ENCODE data around the gene ZFYVE1.
A peak's percentile ranks its signal among the peaks of the same experiment; 100 is the strongest.
"Not testable (repeated sequence)": the region's sequence is repeated elsewhere in the genome, so short reads cannot be mapped to it uniquely, and the experiment has no call there.

The ZFYVE1 gene

DNA sequence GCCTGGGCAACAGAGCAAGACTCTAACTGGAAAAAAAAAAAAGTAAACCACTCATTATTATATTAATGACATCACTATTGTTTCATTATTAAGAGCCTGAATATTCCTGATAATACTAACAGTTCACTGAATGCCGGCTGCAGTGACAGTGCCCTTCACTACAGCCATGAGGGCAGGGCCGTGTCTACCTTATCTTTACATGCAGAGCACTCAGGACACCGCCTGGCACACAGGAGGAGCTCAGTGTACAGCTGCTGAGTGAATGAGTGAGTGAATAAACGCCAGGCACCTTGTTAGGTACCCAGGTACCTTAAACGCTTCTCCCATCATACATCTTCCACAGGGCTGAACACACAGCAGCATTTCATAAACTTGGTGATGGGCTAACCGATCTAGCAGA lies 23.2 kb downstream of the ZFYVE1 start:
- DNase-seq, result no peak

DNA sequence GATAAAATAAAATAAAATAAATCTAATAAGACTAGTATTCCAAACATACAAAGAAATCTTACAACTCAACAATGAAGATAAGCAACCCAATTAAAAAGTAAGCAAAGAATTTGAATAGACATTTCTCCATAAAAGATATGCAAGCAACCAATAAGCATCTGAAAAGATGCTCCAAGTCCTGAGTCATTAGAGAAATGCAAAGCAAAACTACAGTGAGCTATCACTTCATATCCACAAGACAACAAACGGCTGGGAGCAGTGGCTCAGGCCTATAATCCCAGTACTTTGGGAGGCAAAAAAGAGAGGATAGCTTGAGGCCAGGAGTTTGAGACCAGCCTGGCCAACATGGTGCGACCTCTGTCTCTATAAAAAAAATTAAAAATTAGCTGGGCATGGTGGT lies 26.8 kb downstream of the ZFYVE1 start:
- DNase-seq, result no peak

GRCh38 chr14:72999316-72999715 lies 27.6 kb downstream of the ZFYVE1 start:
- DNase-seq, result no peak

GRCh38 chr14:72998252-72998903 lies 28.5 kb downstream of the ZFYVE1 start:
- no peak for DNase-seq

GRCh38 chr14:72996916-72997315 lies 30.0 kb downstream of the ZFYVE1 start:
- DNase-seq, result no peak

DNA sequence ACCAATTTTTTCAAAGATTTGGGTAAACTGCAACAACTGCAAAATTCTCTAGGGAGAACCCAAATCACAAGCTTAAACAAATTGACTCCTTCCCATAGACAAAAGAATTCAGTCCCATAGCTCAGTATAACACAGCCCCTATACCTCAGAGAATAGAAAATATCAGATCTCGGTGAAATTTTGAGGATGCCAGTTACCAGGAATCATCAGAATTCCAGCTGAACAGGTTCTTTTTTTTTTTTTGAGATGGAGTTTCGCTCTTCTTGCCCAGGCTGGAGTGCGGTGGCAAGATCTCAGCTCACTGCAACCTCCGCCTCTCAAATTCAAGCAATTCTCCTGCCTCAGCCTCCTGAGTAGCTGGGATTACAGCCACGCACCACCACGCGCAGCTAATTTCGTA lies 36.7 kb downstream of the ZFYVE1 start:
- DNase-seq, result no peak

DNA sequence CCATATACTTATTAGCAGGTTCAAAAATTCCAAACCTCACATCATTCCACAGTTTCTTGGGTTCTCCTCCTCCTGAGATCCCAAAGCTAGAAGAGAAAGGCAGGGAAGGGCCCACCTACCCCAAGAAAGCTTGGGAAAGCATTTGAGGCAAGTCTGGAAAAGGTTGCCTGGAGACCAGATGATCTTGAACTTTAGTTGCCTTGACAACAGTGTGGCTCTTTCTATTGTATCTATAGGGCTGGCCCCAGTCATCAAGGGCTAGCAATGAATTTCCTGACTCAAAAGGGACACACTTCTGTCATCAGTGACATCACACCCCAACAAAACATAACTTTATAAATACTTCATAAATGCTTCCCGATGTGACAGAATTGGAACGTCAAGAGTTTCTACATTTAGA lies 40.0 kb downstream of the ZFYVE1 start:
- no peak for DNase-seq

DNA sequence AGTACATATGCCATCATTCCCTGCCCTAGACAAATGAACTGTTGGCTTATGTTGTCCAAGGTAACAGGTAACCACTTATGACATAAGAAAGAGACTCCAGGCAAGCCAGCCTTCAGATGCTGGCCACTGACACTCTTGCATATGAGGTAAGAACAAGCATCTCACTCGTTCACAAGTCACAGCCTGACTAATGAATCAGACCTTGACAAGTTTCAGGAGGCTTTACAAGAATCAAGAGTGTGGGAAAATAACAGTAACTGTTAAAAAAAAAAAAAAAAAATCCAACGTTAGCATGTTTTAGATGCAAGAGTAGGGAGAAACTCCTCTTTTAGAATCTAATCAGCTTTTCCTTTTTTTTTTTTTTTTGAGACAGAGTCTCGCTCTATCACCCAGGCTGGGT lies 40.7 kb downstream of the ZFYVE1 start:
- no peak for DNase-seq

GRCh38 chr14:72982146-72982708 lies 44.7 kb downstream of the ZFYVE1 start:
- DNase-seq, result no peak

DNA sequence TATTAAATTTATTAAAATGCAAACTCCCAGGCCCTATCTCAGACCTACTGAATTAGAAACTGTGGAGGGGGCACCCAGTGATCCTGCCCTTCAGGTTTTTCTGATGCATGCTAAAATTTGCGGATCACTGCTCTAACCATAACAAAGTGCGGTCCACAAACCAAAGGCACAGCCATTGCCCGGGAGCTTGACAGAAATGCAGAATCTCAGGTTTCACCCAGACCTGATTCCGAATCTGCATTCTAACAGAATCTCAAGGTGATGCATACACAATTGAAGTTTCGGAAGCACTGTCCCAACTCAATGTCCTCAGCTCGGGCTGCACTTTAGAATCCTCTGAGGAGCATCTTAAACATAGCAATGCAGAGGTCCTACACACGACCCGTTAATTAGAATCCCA lies 46.0 kb downstream of the ZFYVE1 start:
- no peak for DNase-seq

DNA sequence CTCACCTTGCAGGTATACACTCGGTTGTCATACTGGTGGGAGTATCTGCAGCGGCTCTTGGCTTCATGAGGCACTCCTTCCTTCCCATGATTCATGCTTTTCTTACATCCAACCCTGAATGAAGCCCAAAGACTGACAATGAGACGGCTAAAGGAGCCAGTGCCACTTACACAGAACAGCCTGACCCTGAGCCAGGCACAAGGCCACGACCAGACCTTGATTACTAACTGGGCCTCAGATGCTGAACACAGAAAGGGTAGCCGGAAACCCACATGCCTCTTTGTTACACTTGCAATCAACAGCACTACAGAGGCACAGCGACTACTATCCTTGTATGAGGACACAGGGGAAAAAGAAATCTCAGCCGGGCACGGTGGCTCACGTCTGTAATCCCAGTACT lies 48.0 kb downstream of the ZFYVE1 start:
- no peak for DNase-seq

DNA sequence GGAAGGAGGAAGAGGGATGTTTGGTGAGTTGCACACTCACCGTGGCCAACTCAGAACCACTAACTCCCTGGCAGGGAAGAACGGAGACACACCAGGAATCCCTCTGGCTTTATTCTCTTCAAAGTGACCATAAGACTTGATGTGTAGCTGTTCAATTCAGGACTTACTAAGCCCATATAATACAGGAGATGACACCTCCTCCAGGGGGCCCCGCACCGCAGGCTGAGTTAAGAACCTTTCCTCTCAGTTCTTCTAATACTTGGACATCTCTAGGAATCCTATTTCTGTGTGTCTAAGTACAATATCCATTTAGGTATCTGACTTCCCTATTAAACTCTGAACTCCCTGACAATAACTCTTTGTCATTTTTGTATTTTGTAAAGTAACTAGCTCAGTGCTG lies 51.1 kb downstream of the ZFYVE1 start:
- no peak for DNase-seq

DNA sequence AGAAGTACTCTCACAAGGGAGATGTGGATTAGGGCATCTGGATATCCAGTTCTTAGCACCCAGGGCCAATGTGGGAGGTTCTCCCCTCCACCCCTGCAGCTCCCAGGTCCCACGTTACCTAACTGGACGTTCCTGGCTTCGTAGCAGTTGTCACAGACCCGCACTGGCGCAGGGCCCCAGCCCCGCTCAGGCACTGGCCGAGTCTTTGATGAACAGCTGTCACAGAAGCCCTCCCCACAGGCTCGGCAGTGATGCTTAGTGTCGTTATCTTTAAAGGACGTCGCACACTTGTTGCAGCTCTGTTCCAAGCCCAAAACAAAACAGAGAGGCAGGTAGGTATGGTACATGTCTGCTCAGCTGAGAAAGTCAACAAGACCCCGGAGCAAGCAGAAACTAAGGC lies 52.2 kb downstream of the ZFYVE1 start:
- DNase-seq, result no peak

DNA sequence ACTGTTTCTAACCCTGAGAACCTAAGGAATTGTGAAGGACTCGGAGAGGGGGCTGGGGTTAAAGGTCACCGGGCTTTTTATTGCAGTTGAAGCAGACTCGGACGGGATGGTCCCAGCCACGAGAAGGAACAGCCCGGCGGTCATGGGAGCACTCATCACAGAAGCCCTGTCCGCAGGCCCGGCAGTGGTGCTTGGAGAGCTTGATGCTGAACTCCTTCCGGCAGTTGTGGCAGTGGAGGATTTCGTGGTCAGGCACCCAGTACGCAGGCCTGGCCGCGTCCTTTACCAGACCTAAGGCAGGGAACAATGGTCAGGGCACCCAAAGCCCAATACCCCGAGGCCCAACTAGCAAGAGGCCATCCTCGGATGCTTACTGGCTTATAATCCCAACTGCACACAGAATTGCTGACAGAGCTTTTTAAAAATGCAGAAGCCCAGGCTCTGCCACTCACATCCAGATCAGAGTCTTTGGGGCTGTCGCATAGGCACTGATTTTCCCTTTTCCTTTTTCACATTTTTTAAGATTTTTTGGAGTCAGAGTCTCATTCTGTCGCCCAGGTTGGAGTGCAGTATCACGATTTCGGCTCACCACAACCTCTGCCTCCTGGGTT lies 56.0 kb downstream of the ZFYVE1 start:
- DNase-seq, result no peak

DNA sequence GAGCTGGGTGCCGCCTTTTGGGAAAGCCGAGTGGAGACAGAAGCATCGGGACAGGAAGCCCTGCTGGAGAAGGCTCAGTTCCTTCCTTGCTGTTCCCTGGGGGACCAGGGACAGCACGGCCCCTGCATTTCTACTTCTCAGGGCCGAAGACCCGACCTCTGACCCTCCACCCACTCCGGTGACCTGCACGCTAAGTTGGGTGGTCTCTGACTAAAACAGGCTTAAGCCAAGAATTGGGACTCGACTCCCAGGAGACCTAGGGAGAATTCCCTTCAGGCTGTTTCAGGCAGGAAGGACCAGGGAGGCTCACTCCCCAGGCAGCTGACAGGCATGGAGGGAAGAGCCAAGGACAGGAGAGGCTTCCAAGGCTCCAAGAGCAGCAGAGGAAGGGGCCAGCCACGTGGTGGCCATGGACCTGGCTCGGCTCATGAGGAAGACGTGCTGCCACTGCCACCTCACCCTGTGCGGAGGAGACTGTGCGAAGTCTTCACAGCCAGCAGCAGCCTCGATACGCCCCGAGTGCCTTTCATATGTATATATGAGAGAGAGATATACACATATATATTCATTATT lies 56.8 kb downstream of the ZFYVE1 start:
- DNase-seq, result no peak

GRCh38 chr14:72968316-72968715 lies 58.6 kb downstream of the ZFYVE1 start:
- no peak for DNase-seq

DNA sequence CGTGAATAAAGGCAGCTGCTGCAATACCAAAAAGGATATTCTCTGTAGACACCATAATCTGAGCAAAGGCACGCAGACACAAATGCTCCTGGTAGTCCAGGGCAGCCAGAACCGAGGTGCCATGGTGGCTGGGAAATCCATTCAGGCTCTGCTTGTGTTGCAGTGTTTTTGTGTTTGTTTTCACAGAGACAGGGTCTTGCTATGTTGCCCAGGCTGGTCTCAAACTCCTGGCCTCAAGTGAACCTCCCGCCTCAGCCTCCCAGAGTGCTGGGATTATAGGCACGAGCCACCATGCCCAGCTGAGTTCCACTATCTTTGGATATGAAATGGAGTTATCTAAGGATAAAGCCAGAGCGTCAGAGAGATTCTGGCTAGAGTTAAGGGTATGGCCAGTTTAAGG lies 60.9 kb downstream of the ZFYVE1 start:
- no peak for DNase-seq

DNA sequence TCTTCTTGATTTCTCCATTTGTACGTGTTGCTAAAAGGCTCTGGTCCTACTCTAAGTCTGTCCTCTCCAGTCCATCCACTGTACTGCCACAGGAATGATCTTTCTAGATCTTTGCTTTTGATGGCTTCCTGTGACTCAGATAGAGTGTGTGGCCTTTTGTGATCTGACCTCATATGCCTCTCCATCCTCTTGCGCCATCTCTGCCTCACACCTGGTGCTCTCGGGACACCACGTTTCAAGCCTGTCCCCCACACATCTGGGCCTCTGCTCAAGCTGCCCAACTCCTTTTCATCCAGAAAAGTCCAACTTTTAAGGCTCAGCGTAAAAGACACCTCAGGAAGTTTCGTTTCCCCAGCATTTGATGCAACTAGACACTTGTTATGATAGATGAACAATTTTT lies 61.7 kb downstream of the ZFYVE1 start:
- no peak for DNase-seq

GRCh38 chr14:72962829-72963312 lies 64.0 kb downstream of the ZFYVE1 start:
- peak; percentile 66 for DNase-seq

GRCh38 chr14:72962336-72962754 lies 64.6 kb downstream of the ZFYVE1 start:
- peak; percentile 72 for DNase-seq

- DNase-seq, result no peak
Observed at GRCh38 chr14:72961579-72962335, 65.1 kb downstream of the ZFYVE1 start.

GRCh38 chr14:72961016-72961415 lies 65.9 kb downstream of the ZFYVE1 start:
- DNase-seq, result not testable (repeated sequence)

GRCh38 chr14:72958548-72958947 lies 68.4 kb downstream of the ZFYVE1 start:
- DNase-seq, result no peak

Data from NCI-H1105 treated with DMSO at 0.1 percent for 48 hours (cell line).